ENCODE results near the gene SERPINA4.

The SERPINA4 gene

DNA sequence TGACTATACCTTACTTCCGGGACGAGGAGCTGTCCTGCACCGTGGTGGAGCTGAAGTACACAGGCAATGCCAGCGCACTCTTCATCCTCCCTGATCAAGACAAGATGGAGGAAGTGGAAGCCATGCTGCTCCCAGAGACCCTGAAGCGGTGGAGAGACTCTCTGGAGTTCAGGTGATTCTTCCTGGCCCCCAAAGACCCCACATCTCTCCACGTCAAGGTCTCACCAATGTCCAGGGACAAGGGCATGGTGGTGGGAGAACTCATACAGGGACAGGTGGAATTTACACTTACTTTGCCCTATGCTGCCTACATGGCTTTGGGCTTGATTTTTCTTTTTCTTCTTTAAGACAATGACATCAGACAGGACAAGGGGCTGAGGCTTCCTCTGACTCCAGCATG is 58.1 kb downstream of the SERPINA4 start:
- Histone ChIP-seq H3K4me1 (ENCODE audit: control insufficient read depth, insufficient read depth, low read length) (no peaks in the 10 kb centered on the region), H3K27ac (ENCODE audit: low read depth, low read length) (no peak overlapping the region), H3K4me3 (ENCODE audit: low read length) (no peak overlapping the region), H3K9ac (ENCODE audit: low read length) (no peak overlapping the region), H3K36me3 (ENCODE audit: control insufficient read depth, insufficient read depth, low read length) (no peaks in the 10 kb centered on the region), H3K27me3 (ENCODE audit: control insufficient read depth, insufficient read depth, low read length) (no peaks in the 10 kb centered on the region)
